ENCODE measurements around the gene SYT1.

The SYT1 gene

GRCh38 chr12:79439175-79439825 is 574.7 kb downstream of the SYT1 start:
- TF ChIP-seq CTCF (IDR thresholded peaks at IDR 0.05; ENCODE audit: low read depth, low read length, missing control alignments), result no peak
- DNase-seq (ENCODE audit: low read depth), result no peak
- H3K4me3 ChIP-seq (ENCODE audit: low read depth, low read length), result no peak overlapping the region
- in situ Hi-C loops (cut with HindIII; ENCODE audit: low sequenced_read_pairs), result no loop called here

- H3K4me3 ChIP-seq (ENCODE audit: low read depth, low read length), result no peak overlapping the region
- no peak for DNase-seq (ENCODE audit: low read depth)
- in situ Hi-C loops (cut with HindIII; ENCODE audit: low sequenced_read_pairs), result no loop called here
- no peak for TF ChIP-seq CTCF (IDR thresholded peaks at IDR 0.05; ENCODE audit: low read depth, low read length, missing control alignments)
Observed at GRCh38 chr12:79441534-79441933, 577.0 kb downstream of the SYT1 start.

- no peak for TF ChIP-seq CTCF (IDR thresholded peaks at IDR 0.05; ENCODE audit: low read depth, low read length, missing control alignments)
- DNase-seq (ENCODE audit: low read depth), result no peak
- in situ Hi-C loops (cut with HindIII; ENCODE audit: low sequenced_read_pairs), result no loop called here
- no peak overlapping the region for H3K4me3 ChIP-seq (ENCODE audit: low read depth, low read length)
Observed at GRCh38 chr12:79442396-79442795, 577.8 kb downstream of the SYT1 start.

GRCh38 chr12:79444089-79444488 is 579.5 kb downstream of the SYT1 start:
- no peak for DNase-seq (ENCODE audit: low read depth)

GRCh38 chr12:79448816-79449215 is 584.2 kb downstream of the SYT1 start:
- no peak for DNase-seq (ENCODE audit: low read depth)
- in situ Hi-C loops (cut with HindIII; ENCODE audit: low sequenced_read_pairs), result no loop called here
- TF ChIP-seq CTCF (IDR thresholded peaks at IDR 0.05; ENCODE audit: low read depth, low read length, missing control alignments), result no peak
- H3K4me3 ChIP-seq (ENCODE audit: low read depth, low read length), result no peak overlapping the region

More at GRCh38 chr12:79444089-79444488, 579.5 kb downstream of the SYT1 start:
- in situ Hi-C loops (cut with HindIII; ENCODE audit: low sequenced_read_pairs), result no loop called here
- TF ChIP-seq CTCF (IDR thresholded peaks at IDR 0.05; ENCODE audit: low read depth, low read length, missing control alignments), result no peak
- no peak overlapping the region for H3K4me3 ChIP-seq (ENCODE audit: low read depth, low read length)

GRCh38 chr12:79451365-79451764 is 586.8 kb downstream of the SYT1 start:
- no peak for TF ChIP-seq CTCF (IDR thresholded peaks at IDR 0.05; ENCODE audit: low read depth, low read length, missing control alignments)
- no peak for DNase-seq (ENCODE audit: low read depth)
- in situ Hi-C loops (cut with HindIII; ENCODE audit: low sequenced_read_pairs), result no loop called here
- H3K4me3 ChIP-seq (ENCODE audit: low read depth, low read length), result no peak overlapping the region

All from astrocyte of the cerebellum (primary cell).